Gastrocnemius medialis (tissue), 4 donors: Measurements from ENCODE around the gene AUTS2. TPM values are rescaled to one million over a fixed set of nuclear protein-coding genes. Genes with fewer than 3 reads are reported as not detected.

Source experiments
- ATAC-seq, 2 donors: fragments of 150-250 bp; one replicate each; pipeline ENCODE4 v1.9.1; 2016
- DNase-seq, 2 donors: peaks; one replicate each; pipeline ENCODE4 v3.0.0-alpha.2; 2019
- H3K27ac ChIP-seq, 4 donors: fragments of 200-600 bp; sonication (generic); 1 replicate in 1 of 4; 2 replicates in 3 of 4; pipeline ENCODE4 v1.5.1; 2016 to 2018; ENCODE audit warnings: mild to moderate bottlenecking in 2 of 4, moderate library complexity in 1 of 4
- H3K27me3 ChIP-seq, 3 donors: fragments of 200-600 bp; sonication (generic) in 2 of 3; 1 replicate in 1 of 3; 2 replicates in 2 of 3; pipeline versions ENCODE4 v1.5.1 to v1.6.0; 2016 to 2019; ENCODE audit warnings: mild to moderate bottlenecking in 1 of 3, moderate library complexity in 1 of 3
- H3K36me3 ChIP-seq, 2 donors: fragments of 200-600 bp; sonication (generic) in 1 of 2; one replicate each; pipeline ENCODE4 v1.5.1; 2017 to 2018
- H3K4me1 ChIP-seq, 2 donors: fragments of 200-600 bp; sonication (generic) in 1 of 2; one replicate each; pipeline ENCODE4 v1.5.1; 2016 to 2017; ENCODE audit warnings: mild to moderate bottlenecking in 2 of 2
- H3K4me3 ChIP-seq, 4 donors: fragments of 200-600 bp; sonication (generic) in 3 of 4; 1 replicate in 1 of 4; 2 replicates in 3 of 4; pipeline ENCODE4 v1.5.1; 2016 to 2019; ENCODE audit warnings: mild to moderate bottlenecking in 2 of 4
- H3K9me3 ChIP-seq, 3 donors: fragments of 200-600 bp; sonication (generic) in 2 of 3; 1 replicate in 1 of 3; 2 replicates in 2 of 3; pipeline ENCODE4 v1.5.1; 2016 to 2019
- CTCF ChIP-seq, 5 experiments: fragments of 450-650 bp in 3 of 5; fragments of 200-600 bp in 2 of 5; sonication (generic) in 2 of 5; IDR thresholded peaks in 4 of 5; conservative IDR thresholded peaks in 1 of 5; 1 replicate in 4 of 5; 2 replicates in 1 of 5; pipeline ENCODE4 v1.5.1; 2016 to 2019; ENCODE audit warnings: antibody characterized with exemption in 5 of 5, mild to moderate bottlenecking in 3 of 5, moderate library complexity in 3 of 5
- POLR2A ChIP-seq, 2 donors: fragments of 450-650 bp; IDR thresholded peaks; one replicate each; pipeline ENCODE4 v1.6.1; 2017; ENCODE audit warnings: antibody characterized with exemption in 2 of 2, mild to moderate bottlenecking in 2 of 2, moderate library complexity in 2 of 2
- in situ Hi-C, 4 donors: fragments of 200-750 bp; cut with MboI; loops; one replicate each; pipeline versions ENCODE4 v1.15.0 to v1.8.0; 2017; ENCODE audit warnings: low sequenced_read_pairs in 4 of 4
- intact Hi-C: fragments of 100-400 bp; cut with DNase I; formaldehyde crosslinking; loops from one replicate; pipeline ENCODE4 v1.15.1; 2023; ENCODE audit warnings: low total_unique reads
- total RNA-seq, 4 donors: library from RNA; depleted of rRNA; stranded (reverse); fragments of >200 nt; gene quantifications; one replicate each; pipeline versions ENCODE4 v1.1.0 to v1.2.3, GENCODE V29; 2016

Gene AUTS2
- total RNA-seq, 4 donors from 2014 or later, result 2.5 to 16.2 (median 8.5) TPM

- H3K27me3 ChIP-seq, result no peaks in the 10 kb centered on the region
- H3K27ac ChIP-seq, result no peak overlapping the region
- H3K9me3 ChIP-seq, result no peaks in the 10 kb centered on the region
- in situ Hi-C loops, result no loop called here
- no peaks in the 10 kb centered on the region for H3K36me3 ChIP-seq
- H3K4me3 ChIP-seq, result no peak overlapping the region
- H3K4me1 ChIP-seq, result peaks cover 5 to 10% of the 10 kb centered on the region in 2 donors
- DNase-seq (no peak), ATAC-seq (no peak)
- intact Hi-C loops, result loop anchor here (5.0 kb wide), 1 partner anchor 113 kb away; no protein-coding TSS in a partner anchor
- TF ChIP-seq CTCF (IDR thresholded peaks at IDR 0.05 in 4 of 5, conservative IDR thresholded peaks at IDR 0.05 in 1 of 5) (no peak), POLR2A (IDR thresholded peaks at IDR 0.05) (no peak)
Observed at GRCh38 chr7:70583965-70584883, 985.9 kb downstream of the AUTS2 start.

- peaks cover 5 to 10% of the 10 kb centered on the region in 2 donors for H3K4me1 ChIP-seq
- H3K36me3 ChIP-seq, result no peaks in the 10 kb centered on the region
- DNase-seq, result no peak
- intact Hi-C loops, result no loop called here
- H3K27ac ChIP-seq, result no peak overlapping the region
- H3K9me3 ChIP-seq, result no peaks in the 10 kb centered on the region
- no peak overlapping the region for H3K4me3 ChIP-seq
- ATAC-seq, result no peak
- no peaks in the 10 kb centered on the region for H3K27me3 ChIP-seq
- TF ChIP-seq CTCF (IDR thresholded peaks at IDR 0.05 in 4 of 5, conservative IDR thresholded peaks at IDR 0.05 in 1 of 5), result no peak
- TF ChIP-seq POLR2A (IDR thresholded peaks at IDR 0.05), result no peak
- in situ Hi-C loops, result no loop called here
Observed at GRCh38 chr7:70585071-70585470, 986.8 kb downstream of the AUTS2 start.

DNA sequence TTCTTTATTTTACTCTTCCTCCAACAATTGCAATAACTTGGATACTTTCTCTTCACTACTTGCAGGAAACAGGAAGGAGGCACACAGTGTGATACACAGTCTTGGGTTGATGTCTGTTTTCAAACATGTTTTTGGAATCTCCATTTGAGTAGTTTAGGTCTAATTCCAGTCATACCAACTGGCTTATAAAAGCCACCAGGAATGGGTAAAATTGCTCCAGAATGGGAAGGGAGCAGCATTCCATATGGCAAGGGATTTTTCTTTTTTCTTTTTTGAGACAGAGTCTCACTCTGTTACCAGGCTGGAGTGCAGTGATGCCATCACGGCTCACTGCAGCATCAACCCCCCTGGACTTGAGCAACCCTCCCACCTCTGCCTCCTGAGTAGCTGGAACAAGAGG lies 988.5 kb downstream of the AUTS2 start:
- Histone ChIP-seq H3K36me3 (no peaks in the 10 kb centered on the region), H3K27me3 (no peaks in the 10 kb centered on the region), H3K9me3 (no peaks in the 10 kb centered on the region), H3K27ac (no peak overlapping the region), H3K4me1 (peaks cover 5 to 10% of the 10 kb centered on the region in 2 donors), H3K4me3 (no peak overlapping the region)
- in situ Hi-C loops (no loop called here), intact Hi-C loops (no loop called here)
- ATAC-seq (no peak), DNase-seq (no peak)
- TF ChIP-seq CTCF (IDR thresholded peaks at IDR 0.05 in 4 of 5, conservative IDR thresholded peaks at IDR 0.05 in 1 of 5) (no peak), POLR2A (IDR thresholded peaks at IDR 0.05) (no peak)

DNA sequence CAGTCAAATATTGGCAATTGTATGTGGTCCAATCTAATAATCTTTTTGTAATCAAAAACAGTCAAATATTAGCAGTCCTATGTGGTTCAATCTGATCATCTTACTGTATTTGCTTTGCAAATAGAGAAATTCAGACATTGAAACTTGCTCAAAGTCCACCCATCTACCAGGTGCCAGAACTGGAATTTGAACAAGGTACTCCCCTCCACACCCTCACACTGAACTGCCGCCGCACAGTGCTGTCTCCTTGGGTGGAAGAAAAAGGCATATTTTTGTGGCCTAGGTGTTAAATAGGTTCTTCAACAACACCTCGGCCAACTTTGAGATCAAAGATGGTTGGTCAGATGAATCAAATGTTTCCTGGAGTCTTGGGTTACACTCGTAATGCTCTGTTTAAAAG lies 989.5 kb downstream of the AUTS2 start:
- Histone ChIP-seq H3K36me3 (no peaks in the 10 kb centered on the region), H3K4me1 (peaks cover 5 to 10% of the 10 kb centered on the region in 2 donors), H3K27me3 (no peaks in the 10 kb centered on the region), H3K9me3 (no peaks in the 10 kb centered on the region), H3K4me3 (no peak overlapping the region), H3K27ac (no peak overlapping the region)
- TF ChIP-seq CTCF (IDR thresholded peaks at IDR 0.05 in 4 of 5, conservative IDR thresholded peaks at IDR 0.05 in 1 of 5) (no peak), POLR2A (IDR thresholded peaks at IDR 0.05) (no peak)
- DNase-seq (no peak), ATAC-seq (no peak)
- in situ Hi-C loops (no loop called here), intact Hi-C loops (no loop called here)
